ENCODE measurements around the gene TUBA3C. TPM values are rescaled to one million over a fixed set of nuclear protein-coding genes. Genes with fewer than 3 reads are reported as not detected.

TUBA3C gene
- total RNA-seq, 1 experiment from 2014 or later, result not detected

GRCh38 chr13:19158006-19158405, 23.6 kb downstream of the TUBA3C start:
- H3K9me3 ChIP-seq (ENCODE audit: insufficient read depth, low read depth), result no peaks in the 10 kb centered on the region
- BruUV-seq (replicated peaks), result no TSS peak
- H3K4me3 ChIP-seq, result no peak overlapping the region
- TF ChIP-seq EZH2 (IDR thresholded peaks at IDR 0.05; ENCODE audit: low read depth) (no peak), CTCF (conservative IDR thresholded peaks at IDR 0.05) (no peak)
- no peaks in the 10 kb centered on the region for H3K4me1 ChIP-seq (replicated peaks; ENCODE audit: insufficient read depth)
- no peaks in the 10 kb centered on the region for H3K79me2 ChIP-seq (ENCODE audit: low read depth)
- ChIA-PET CTCF (no interaction called here), POLR2A (ENCODE audit: unreplicated experiment) (no interaction called here)
- intact Hi-C loops (cut with micrococcal nuclease; ENCODE audit: unreplicated experiment), result no loop called here
- no peaks in the 10 kb centered on the region for H3F3A ChIP-seq (ENCODE audit: insufficient read depth, low read depth)
- H4K20me1 ChIP-seq (ENCODE audit: insufficient read depth), result no peaks in the 10 kb centered on the region
- H3K4me2 ChIP-seq, result no peak overlapping the region
- H3K27ac ChIP-seq, result no peak overlapping the region
- H2AFZ ChIP-seq, result no peak overlapping the region
- no peaks in the 10 kb centered on the region for H3K36me3 ChIP-seq (ENCODE audit: low read depth)
- no peaks in the 10 kb centered on the region for H3K9me2 ChIP-seq (ENCODE audit: insufficient read depth)
- DNase-seq, result no peak
- 0 out of 2 replicates have a peak, but pooled peaks cover 2% of the 10 kb centered on the region for H3K27me3 ChIP-seq (ENCODE audit: insufficient read depth, low read depth)

GRCh38 chr13:19157461-19157860, 24.2 kb downstream of the TUBA3C start:
- ChIA-PET POLR2A (ENCODE audit: unreplicated experiment) (no interaction called here), CTCF (no interaction called here)
- no peaks in the 10 kb centered on the region for H3K9me3 ChIP-seq (ENCODE audit: insufficient read depth, low read depth)
- H3K36me3 ChIP-seq (ENCODE audit: low read depth), result no peaks in the 10 kb centered on the region
- BruUV-seq (replicated peaks), result no TSS peak
- no peak overlapping the region for H3K4me2 ChIP-seq
- TF ChIP-seq CTCF (conservative IDR thresholded peaks at IDR 0.05), result no peak
- no peaks in the 10 kb centered on the region for H3K27me3 ChIP-seq (ENCODE audit: insufficient read depth, low read depth)
- no peak overlapping the region for H3K27ac ChIP-seq
- no peaks in the 10 kb centered on the region for H3K79me2 ChIP-seq (ENCODE audit: low read depth)
- no peak overlapping the region for H2AFZ ChIP-seq
- intact Hi-C loops (cut with micrococcal nuclease; ENCODE audit: unreplicated experiment), result no loop called here
- H3K4me1 ChIP-seq (replicated peaks; ENCODE audit: insufficient read depth), result no peaks in the 10 kb centered on the region
- no peaks in the 10 kb centered on the region for H4K20me1 ChIP-seq (ENCODE audit: insufficient read depth)
- DNase-seq, result no peak
- no peak overlapping the region for H3K4me3 ChIP-seq
- H3K9me2 ChIP-seq (ENCODE audit: insufficient read depth), result no peaks in the 10 kb centered on the region
- no peaks in the 10 kb centered on the region for H3F3A ChIP-seq (ENCODE audit: insufficient read depth, low read depth)

- H3K36me3 ChIP-seq (ENCODE audit: low read depth), result no peaks in the 10 kb centered on the region
- H3K4me3 ChIP-seq, result no peak overlapping the region
- TF ChIP-seq CTCF (conservative IDR thresholded peaks at IDR 0.05), result no peak
- TF ChIP-seq EZH2 (IDR thresholded peaks at IDR 0.05; ENCODE audit: low read depth), result no peak
- H3K4me1 ChIP-seq (replicated peaks; ENCODE audit: insufficient read depth), result no peaks in the 10 kb centered on the region
- no peaks in the 10 kb centered on the region for H3F3A ChIP-seq (ENCODE audit: insufficient read depth, low read depth)
- intact Hi-C loops (cut with micrococcal nuclease; ENCODE audit: unreplicated experiment), result no loop called here
- no peak overlapping the region for H3K4me2 ChIP-seq
- no peak for DNase-seq
- H2AFZ ChIP-seq, result no peak overlapping the region
- H3K27ac ChIP-seq, result no peak overlapping the region
- POLR2A ChIA-PET (ENCODE audit: unreplicated experiment), result no interaction called here
- CTCF ChIA-PET, result no interaction called here
- H3K79me2 ChIP-seq (ENCODE audit: low read depth), result no peaks in the 10 kb centered on the region
- no peaks in the 10 kb centered on the region for H4K20me1 ChIP-seq (ENCODE audit: insufficient read depth)
- no TSS peak for BruUV-seq (replicated peaks)
- no peaks in the 10 kb centered on the region for H3K9me2 ChIP-seq (ENCODE audit: insufficient read depth)
- H3K9me3 ChIP-seq (ENCODE audit: insufficient read depth, low read depth), result no peaks in the 10 kb centered on the region
- H3K27me3 ChIP-seq (ENCODE audit: insufficient read depth, low read depth), result peaks cover 9% of the 10 kb centered on the region; the same call in 1 of the 2 replicates
Observed at GRCh38 chr13:19156013-19156825, 25.4 kb downstream of the TUBA3C start.
